Right lobe of liver (tissue), 4 donors: ENCODE data around the gene HPSE2.

Experiments
- CTCF ChIP-seq, 4 donors: fragments of 200-600 bp in 3 of 4; fragments of 450-650 bp in 1 of 4; IDR thresholded peaks; one replicate each; pipeline versions ENCODE4 v1.5.1 to v1.8.0; 2016 to 2022; ENCODE audit warnings: antibody characterized with exemption in 4 of 4, mild to moderate bottlenecking in 2 of 4
- POLR2A ChIP-seq: fragments of 450-650 bp; IDR thresholded peaks from one replicate; pipeline ENCODE4 v1.6.1; 2017; ENCODE audit warnings: antibody characterized with exemption, mild to moderate bottlenecking
- donor health status: DM: no; HTN: no; CAD: no.
- donor health status: DM: no; HTN: no; CAD: no.
- donor health status: DM: no; HTN: yes; CAD: no.

- TF ChIP-seq POLR2A (no peak), CTCF (IDR thresholded peaks at IDR 0.05) (no peak)
These were observed 539.1 kb downstream of the HPSE2 start for GRCh38 chr10:98696516-98696915.
